ENCODE data around the gene FLVCR2.

GRCh38 chr14:75653563-75653962, 75.1 kb downstream of the FLVCR2 start:
- no peak for TF ChIP-seq CTCF (IDR thresholded peaks at IDR 0.05; ENCODE audit: insufficient read depth, low read depth, low read length)
- TF ChIP-seq EZH2 (IDR thresholded peaks at IDR 0.05; ENCODE audit: insufficient read depth, low read length): no peak
